T-cell (primary cell): ENCODE data around the gene ADD2. TPM values are rescaled to one million over a fixed set of nuclear protein-coding genes. Genes with fewer than 3 reads are reported as not detected.

Experiments
- ATAC-seq, 4 experiments: fragments of 200-7000 bp in 3 of 4; fragments of 150-1000 bp in 1 of 4; cut with Tn5 transposase; replicated peaks in 1 of 4; 1 replicate in 3 of 4; 2 replicates in 1 of 4; pipeline ENCODE4 v1.10.0; 2021; ENCODE audit warnings: moderate library complexity in 3 of 4, mild to moderate bottlenecking in 2 of 4, moderate number of reproducible peaks in 1 of 4
- CTCF ChIA-PET, 2 donors: fragments of 300-600 bp; sonication (Branson Sonifier 250); formaldehyde crosslinking; loops; one replicate each; lab custom pipeline; 2022; ENCODE audit warnings: antibody characterized with exemption in 2 of 2; lab: Charles Lee
- POLR2A ChIA-PET, 2 donors: fragments of 300-600 bp; sonication (Branson Sonifier 250); formaldehyde crosslinking; loops; one replicate each; lab custom pipeline; 2022; ENCODE audit warnings: antibody characterized with exemption in 2 of 2; lab: Charles Lee
- DNase-seq, 35 experiments: peaks; one replicate each; pipeline versions ENCODE4 v3.0.0 to v3.0.0-alpha.2; 2013 to 2023
- H3K27ac ChIP-seq: one replicate; pipeline ENCODE4 v1.5.1; 2013; ENCODE audit warnings: low read length
- H3K27me3 ChIP-seq, 2 experiments: replicated peaks in 1 of 2; 1 replicate in 1 of 2; 2 replicates in 1 of 2; pipeline versions ENCODE4 v1.6.1 to v1.7.0; 2013; ENCODE audit warnings: low read length in 1 of 2, mixed read lengths in 1 of 2; ENCODE audit not compliant: control insufficient read depth in 2 of 2, insufficient read depth in 2 of 2; ENCODE audit errors: extremely low read depth in 1 of 2
- H3K36me3 ChIP-seq, 2 donors: 1 replicate in 1 of 2; 2 replicates in 1 of 2; pipeline versions ENCODE4 v1.6.1 to v1.7.0; 2013; ENCODE audit warnings: low read length in 1 of 2; ENCODE audit not compliant: control insufficient read depth in 2 of 2, insufficient read depth in 1 of 2; ENCODE audit errors: extremely low read depth in 1 of 2
- H3K4me1 ChIP-seq, 2 experiments: 1 replicate in 1 of 2; 2 replicates in 1 of 2; pipeline versions ENCODE4 v1.6.1 to v1.7.0; 2013; ENCODE audit warnings: low read length in 2 of 2, mixed read lengths in 1 of 2; ENCODE audit not compliant: insufficient read depth in 2 of 2, control insufficient read depth in 1 of 2; ENCODE audit errors: extremely low read depth in 1 of 2
- H3K4me3 ChIP-seq, 2 donors: 1 replicate in 1 of 2; 2 replicates in 1 of 2; pipeline versions ENCODE4 v1.5.1 to v1.7.0; 2013; ENCODE audit warnings: mild to moderate bottlenecking in 2 of 2, low read length in 1 of 2, moderate library complexity in 1 of 2; ENCODE audit not compliant: control insufficient read depth in 1 of 2; ENCODE audit errors: extremely low read depth in 1 of 2
- H3K9me3 ChIP-seq: 2 replicates; pipeline ENCODE4 v1.7.0; 2013
- H3K27ac Mint-ChIP-seq, 2 donors: one replicate each; pipeline ENCODE4 v1.8.0; 2020 to 2021; ENCODE audit warnings: mild to moderate bottlenecking in 2 of 2, mixed read lengths in 2 of 2
- H3K27me3 Mint-ChIP-seq, 2 donors: one replicate each; pipeline ENCODE4 v1.8.0; 2021 to 2022; ENCODE audit warnings: mixed read lengths in 2 of 2
- H3K36me3 Mint-ChIP-seq: one replicate; pipeline ENCODE4 v1.8.0; 2021; ENCODE audit warnings: mixed read lengths
- H3K4me1 Mint-ChIP-seq, 3 donors: one replicate each; pipeline ENCODE4 v1.8.0; 2020 to 2022; ENCODE audit warnings: mixed read lengths in 3 of 3, mild to moderate bottlenecking in 1 of 3
- H3K4me3 Mint-ChIP-seq, 3 donors: one replicate each; pipeline ENCODE4 v1.8.0; 2020 to 2022; ENCODE audit warnings: mild to moderate bottlenecking in 3 of 3, mixed read lengths in 3 of 3, moderate library complexity in 3 of 3
- H3K9me3 Mint-ChIP-seq, 3 donors: one replicate each; pipeline ENCODE4 v1.8.0; 2020 to 2022; ENCODE audit warnings: mixed read lengths in 3 of 3
- WGBS: methylation state at CpG from one replicate; pipeline ENCODE4 v1.1.5; 2013; ENCODE audit warnings: missing lambda C conversion rate; ENCODE audit not compliant: insufficient coverage; 5-methylcytosine and 5-hydroxymethylcytosine counted together
- total RNA-seq, 35 experiments: library from RNA in 6 of 35; stranded (reverse) in 6 of 35; fragments of 120-200 nt in 1 of 35; gene quantifications; one replicate each; pipeline versions ENCODE4 v1.2.1 to v1.2.4 and lab custom pipeline; 2013 to 2026

ADD2 gene
- total RNA-seq, 5 donors from 2014 or later (not counting 1 experiment from before 2014, with no cell fraction given): 4.7 to 7.9 (median 7.1) TPM

DNA sequence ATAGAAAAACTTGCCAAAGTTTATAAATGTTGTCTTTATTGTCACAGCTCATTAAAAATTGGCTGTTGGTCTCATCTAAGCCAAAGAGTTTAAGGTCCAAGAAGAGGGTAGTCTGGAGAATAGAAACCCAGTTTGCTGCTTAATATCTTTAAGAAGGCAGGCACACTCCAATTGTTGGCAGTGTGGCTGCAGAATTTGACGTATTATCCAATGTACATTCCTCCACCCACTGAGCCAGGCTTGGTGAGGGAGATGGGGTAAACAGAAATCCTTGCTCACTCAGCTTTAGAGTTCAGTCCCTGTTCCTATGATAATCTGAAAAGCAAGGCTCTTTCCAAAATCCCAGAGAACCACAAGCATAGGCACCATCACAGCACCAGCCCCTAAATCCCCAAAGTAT lies 10.7 kb upstream of the ADD2 start:
- Histone ChIP-seq H3K9me3 (no peaks in the 10 kb centered on the region), H3K4me1 (no peaks in the 10 kb centered on the region), H3K4me3 (no peak overlapping the region), H3K27ac (no peak overlapping the region), H3K27me3 (peaks cover 4 to 12% of the 10 kb centered on the region in 2 experiments), H3K36me3 (no peaks in the 10 kb centered on the region)
- H3K27me3 Mint-ChIP-seq: peaks cover 24 to 25% of the 10 kb centered on the region in 2 donors
- DNase-seq: no peak
- no peak for ATAC-seq
- H3K27ac Mint-ChIP-seq: no peak overlapping the region
- H3K4me3 Mint-ChIP-seq: no peak overlapping the region
- ChIA-PET POLR2A (no interaction called here), CTCF (no interaction called here)
- H3K9me3 Mint-ChIP-seq: peaks cover 0 to 2% (median 0%) of the 10 kb centered on the region in 3 donors
- no peaks in the 10 kb centered on the region for H3K4me1 Mint-ChIP-seq
- H3K36me3 Mint-ChIP-seq: no peaks in the 10 kb centered on the region
- no CpG with 5 or more reads among the region's 1 CpG for WGBS

- Mint-ChIP-seq H3K27me3 (peaks cover 35 to 37% of the 10 kb centered on the region in 2 donors), H3K4me1 (no peaks in the 10 kb centered on the region), H3K36me3 (no peaks in the 10 kb centered on the region), H3K4me3 (no peak overlapping the region), H3K27ac (no peak overlapping the region), H3K9me3 (peaks cover 0 to 4% (median 0%) of the 10 kb centered on the region in 3 donors)
- Histone ChIP-seq H3K4me1 (no peaks in the 10 kb centered on the region), H3K27me3 (peaks cover 4 to 12% of the 10 kb centered on the region in 2 experiments), H3K9me3 (no peaks in the 10 kb centered on the region), H3K27ac (no peak overlapping the region), H3K36me3 (no peaks in the 10 kb centered on the region), H3K4me3 (no peak overlapping the region)
- ChIA-PET CTCF (interaction anchor here in 1 of 2 donors (0.7 kb wide), 1 partner anchor 118 kb away, joined by 4 read pairs; no protein-coding TSS in a partner anchor), POLR2A (no interaction called here)
- DNase-seq (no peak), ATAC-seq (no peak)
- WGBS: 63% methylated on average over 2 of the region's 2 CpGs
Observed at GRCh38 chr2:70777450-70777849, 9.4 kb upstream of the ADD2 start.

DNA sequence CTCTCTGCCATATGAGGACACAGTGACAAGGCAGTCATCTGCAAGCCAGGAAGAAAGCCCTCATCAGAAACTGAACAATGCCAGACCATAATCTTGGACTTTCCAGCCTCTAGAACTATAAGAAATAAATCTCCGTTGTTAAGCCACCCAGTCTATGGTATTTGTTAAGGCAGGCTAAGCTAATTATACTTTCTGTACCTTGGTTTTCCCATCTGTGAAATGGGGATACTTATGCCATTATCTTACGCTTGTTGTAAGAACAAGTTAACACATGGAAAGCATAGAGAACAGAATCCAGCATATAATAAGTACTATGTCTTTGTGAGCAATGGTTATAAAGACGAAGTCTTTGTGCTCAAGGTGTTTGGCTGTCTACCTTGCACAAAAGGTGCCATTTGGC lies 8.3 kb upstream of the ADD2 start:
- ChIA-PET CTCF (interaction anchor here in 1 of 2 donors (0.5 kb wide), 1 partner anchor 138 kb away, joined by 3 read pairs; no protein-coding TSS in a partner anchor), POLR2A (no interaction called here)
- DNase-seq: no peak
- H3K36me3 ChIP-seq: no peaks in the 10 kb centered on the region
- Mint-ChIP-seq H3K36me3 (no peaks in the 10 kb centered on the region), H3K9me3 (peaks cover 0 to 4% (median 0%) of the 10 kb centered on the region in 3 donors), H3K4me1 (no peaks in the 10 kb centered on the region), H3K4me3 (no peak overlapping the region), H3K27me3 (peaks cover 39 to 40% of the 10 kb centered on the region in 2 donors), H3K27ac (no peak overlapping the region)
- H3K4me1 ChIP-seq: no peaks in the 10 kb centered on the region
- ATAC-seq: no peak
- H3K9me3 ChIP-seq: no peaks in the 10 kb centered on the region
- H3K27ac ChIP-seq: no peak overlapping the region
- H3K4me3 ChIP-seq: no peak overlapping the region
- peaks cover 4 to 12% of the 10 kb centered on the region in 2 experiments for H3K27me3 ChIP-seq
- WGBS: no CpG with 5 or more reads among the region's 3 CpGs

GRCh38 chr2:70775141-70775540 lies 7.1 kb upstream of the ADD2 start:
- CTCF ChIA-PET: interaction anchor here (0.7 kb wide), 2 partner anchors 17 to 526 kb away, joined by 3 read pairs; no protein-coding TSS in a partner anchor
- H3K4me3 Mint-ChIP-seq: no peak overlapping the region
- no CpG with 5 or more reads among the region's 2 CpGs for WGBS
- no peaks in the 10 kb centered on the region for H3K4me1 Mint-ChIP-seq
- H3K36me3 Mint-ChIP-seq: no peaks in the 10 kb centered on the region
- Histone ChIP-seq H3K9me3 (no peaks in the 10 kb centered on the region), H3K27me3 (peaks cover 6 to 7% of the 10 kb centered on the region in 2 experiments), H3K4me3 (no peak overlapping the region), H3K27ac (no peak overlapping the region), H3K36me3 (no peaks in the 10 kb centered on the region), H3K4me1 (no peaks in the 10 kb centered on the region)
- POLR2A ChIA-PET: interaction anchor here in 1 of 2 donors (0.6 kb wide), 1 partner anchor 96 kb away, joined by 6 read pairs; no protein-coding TSS in a partner anchor
- H3K9me3 Mint-ChIP-seq: peaks cover 0 to 4% (median 0%) of the 10 kb centered on the region in 3 donors
- ATAC-seq (no peak), DNase-seq (no peak)
- H3K27me3 Mint-ChIP-seq: peaks cover 40 to 43% of the 10 kb centered on the region in 2 donors
- no peak overlapping the region for H3K27ac Mint-ChIP-seq

- H3K36me3 ChIP-seq: no peaks in the 10 kb centered on the region
- H3K4me3 Mint-ChIP-seq: no peak overlapping the region
Observed at GRCh38 chr2:70772486-70773155, 4.6 kb upstream of the ADD2 start.

GRCh38 chr2:70771446-70771845 lies 3.4 kb upstream of the ADD2 start:
- no peaks in the 10 kb centered on the region for H3K9me3 ChIP-seq
- Mint-ChIP-seq H3K27me3 (peaks cover 54 to 62% of the 10 kb centered on the region in 2 donors), H3K4me3 (no peak overlapping the region), H3K4me1 (peaks cover 7 to 15% (median 13%) of the 10 kb centered on the region in 3 donors), H3K36me3 (no peaks in the 10 kb centered on the region), H3K27ac (no peak overlapping the region), H3K9me3 (peaks cover 0 to 4% (median 0%) of the 10 kb centered on the region in 3 donors)
- CTCF ChIA-PET: no interaction called here
- POLR2A ChIA-PET: interaction anchor here in 1 of 2 donors (0.6 kb wide), 1 partner anchor 775 kb away, joined by 4 read pairs; no protein-coding TSS in a partner anchor
- H3K27me3 ChIP-seq: peaks cover 8 to 25% of the 10 kb centered on the region in 2 experiments
- ATAC-seq: no peak
- peaks cover 2 to 12% of the 10 kb centered on the region in 2 experiments for H3K4me1 ChIP-seq
- no peak overlapping the region for H3K4me3 ChIP-seq
- no peak for DNase-seq
- 40% methylated on average over 1 of the region's 2 CpGs for WGBS
- no peaks in the 10 kb centered on the region for H3K36me3 ChIP-seq
- H3K27ac ChIP-seq: no peak overlapping the region

More at GRCh38 chr2:70772486-70773155, 4.6 kb upstream of the ADD2 start:
- no peak for DNase-seq
- ATAC-seq: no peak
- Histone ChIP-seq H3K27me3 (peaks cover 8 to 18% of the 10 kb centered on the region in 2 experiments), H3K9me3 (no peaks in the 10 kb centered on the region), H3K4me1 (peaks cover 0 to 4% of the 10 kb centered on the region in 2 experiments), H3K27ac (no peak overlapping the region), H3K4me3 (no peak overlapping the region)
- ChIA-PET CTCF (no interaction called here), POLR2A (interaction anchor here in 1 of 2 donors (0.5 kb wide), 1 partner anchor 91 kb away, joined by 3 read pairs; no protein-coding TSS in a partner anchor)
- Mint-ChIP-seq H3K4me1 (peaks cover 1 to 8% (median 7%) of the 10 kb centered on the region in 3 donors), H3K27me3 (peaks cover 51 to 56% of the 10 kb centered on the region in 2 donors), H3K27ac (no peak overlapping the region), H3K36me3 (no peaks in the 10 kb centered on the region), H3K9me3 (peaks cover 0 to 4% (median 0%) of the 10 kb centered on the region in 3 donors)
- no CpG with 5 or more reads among the region's 2 CpGs for WGBS
